CD14-positive monocyte (primary cell): Measurements from ENCODE around the gene BPIFB4. TPM values are rescaled to one million over a fixed set of nuclear protein-coding genes. Genes with fewer than 3 reads are reported as not detected.

Experiments
- DNase-seq, 3 donors: peaks; one replicate each; pipeline ENCODE4 v3.0.0-alpha.2; 2011 to 2022
- H2AFZ ChIP-seq: 2 replicates; pipeline ENCODE4 v1.6.0; 2012; ENCODE audit warnings: mild to moderate bottlenecking, low read depth, low read length, inconsistent platforms; ENCODE audit not compliant: insufficient read depth, poor library complexity, severe bottlenecking
- H3K27ac ChIP-seq, 2 donors: 1 replicate in 1 of 2; 2 replicates in 1 of 2; pipeline ENCODE4 v1.5.1; 2012 to 2013; ENCODE audit warnings: low read length in 2 of 2, control low read depth in 1 of 2, inconsistent platforms in 1 of 2, low read depth in 1 of 2, mild to moderate bottlenecking in 1 of 2
- H3K27me3 ChIP-seq, 2 donors: one replicate each; pipeline versions ENCODE4 v1.6.0 to v1.6.1; 2011 to 2013; ENCODE audit warnings: low read length in 2 of 2; ENCODE audit not compliant: control insufficient read depth in 2 of 2, insufficient read depth in 2 of 2
- H3K36me3 ChIP-seq, 2 donors: replicated peaks in 1 of 2; 1 replicate in 1 of 2; 2 replicates in 1 of 2; pipeline versions ENCODE4 v1.5.1 to v1.6.1; 2012 to 2013; ENCODE audit warnings: low read length in 2 of 2, control low read depth in 1 of 2, inconsistent platforms in 1 of 2, mild to moderate bottlenecking in 1 of 2; ENCODE audit not compliant: insufficient read depth in 2 of 2, control insufficient read depth in 1 of 2
- H3K4me1 ChIP-seq, 2 donors: 1 replicate in 1 of 2; 2 replicates in 1 of 2; pipeline versions ENCODE4 v1.5.1 to v1.6.1; 2012 to 2013; ENCODE audit warnings: low read length in 2 of 2, control low read depth in 1 of 2, inconsistent platforms in 1 of 2, mild to moderate bottlenecking in 1 of 2, moderate library complexity in 1 of 2; ENCODE audit not compliant: insufficient read depth in 2 of 2, control insufficient read depth in 1 of 2
- H3K4me2 ChIP-seq: replicated peaks from 2 replicates; pipeline ENCODE3; 2012; ENCODE audit warnings: low read length, moderate library complexity, mild to moderate bottlenecking; ENCODE audit not compliant: poor library complexity, severe bottlenecking; ENCODE audit errors: extremely low read depth
- H3K4me3 ChIP-seq, 3 experiments: fragments of 200-600 bp in 1 of 3; sonication (generic) in 1 of 3; replicated peaks in 1 of 3; 1 replicate in 2 of 3; 2 replicates in 1 of 3; pipeline ENCODE4 v1.5.1; 2011 to 2013; ENCODE audit warnings: low read length in 3 of 3, mild to moderate bottlenecking in 3 of 3, control low read depth in 2 of 3, low read depth in 2 of 3, inconsistent platforms in 1 of 3, moderate library complexity in 1 of 3
- H3K79me2 ChIP-seq: 2 replicates; pipeline ENCODE4 v1.6.0; 2012; ENCODE audit warnings: mild to moderate bottlenecking, control low read depth, inconsistent platforms, low read length, moderate library complexity; ENCODE audit not compliant: insufficient read depth
- H3K9ac ChIP-seq: 2 replicates; pipeline ENCODE4 v1.6.0; 2017; ENCODE audit warnings: low read length, mild to moderate bottlenecking; ENCODE audit not compliant: insufficient read depth, poor library complexity, severe bottlenecking
- H3K9me3 ChIP-seq, 2 donors: replicated peaks in 1 of 2; 1 replicate in 1 of 2; 2 replicates in 1 of 2; pipeline versions ENCODE4 v1.5.1 to v1.6.1; 2012 to 2013; ENCODE audit warnings: low read length in 2 of 2, control low read depth in 1 of 2; ENCODE audit not compliant: control insufficient read depth in 1 of 2, insufficient read depth in 1 of 2
- H4K20me1 ChIP-seq: 2 replicates; pipeline ENCODE4 v1.6.0; 2012; ENCODE audit warnings: mild to moderate bottlenecking, low read length, control low read depth, moderate library complexity; ENCODE audit not compliant: insufficient read depth
- H3K27ac Mint-ChIP-seq, 7 donors: one replicate each; pipeline ENCODE4 v1.8.0; 2020; ENCODE audit warnings: mild to moderate bottlenecking in 7 of 7, mixed read lengths in 7 of 7, moderate library complexity in 6 of 7, inconsistent platforms in 2 of 7
- H3K27me3 Mint-ChIP-seq, 3 donors: one replicate each; pipeline ENCODE4 v1.8.0; 2021 to 2022; ENCODE audit warnings: low read depth in 3 of 3, mild to moderate bottlenecking in 3 of 3, mixed read lengths in 3 of 3, moderate library complexity in 3 of 3, inconsistent platforms in 1 of 3
- H3K36me3 Mint-ChIP-seq, 2 donors: one replicate each; pipeline ENCODE4 v1.8.0; 2020; ENCODE audit warnings: mixed read lengths in 2 of 2, inconsistent platforms in 1 of 2, mild to moderate bottlenecking in 1 of 2
- H3K4me1 Mint-ChIP-seq: one replicate; pipeline ENCODE4 v1.8.0; 2020; ENCODE audit warnings: mild to moderate bottlenecking, mixed read lengths
- H3K4me3 Mint-ChIP-seq, 2 donors: one replicate each; pipeline ENCODE4 v1.8.0; 2020; ENCODE audit warnings: mild to moderate bottlenecking in 2 of 2, mixed read lengths in 2 of 2, moderate library complexity in 1 of 2
- H3K9me3 Mint-ChIP-seq, 7 donors: one replicate each; pipeline ENCODE4 v1.8.0; 2020 to 2022; ENCODE audit warnings: mixed read lengths in 7 of 7, mild to moderate bottlenecking in 6 of 7, moderate library complexity in 6 of 7, inconsistent platforms in 2 of 7
- CTCF ChIP-seq: fragments of 200-600 bp; IDR thresholded peaks from one replicate; pipeline ENCODE4 v1.8.0; 2022; ENCODE audit warnings: antibody characterized with exemption, mild to moderate bottlenecking
- WGBS: methylation state at CpG from one replicate; pipeline ENCODE4 v1.1.5; 2013; ENCODE audit warnings: missing lambda C conversion rate; ENCODE audit not compliant: insufficient coverage; 5-methylcytosine and 5-hydroxymethylcytosine counted together
- intact Hi-C, 2 donors: fragments of 100-400 bp; cut with micrococcal nuclease; formaldehyde crosslinking; loops; one replicate each; pipeline versions ENCODE4 v1.15.0 to v1.15.1; 2023
- polyA plus RNA-seq, 3 donors: library from polyadenylated mRNA; depleted of rRNA in 1 of 3; unstranded in 2 of 3; stranded (reverse) in 1 of 3; fragments of 300-500 nt in 2 of 3; fragments of >200 nt in 1 of 3; fragmentation: Illumina TruSeq in 2 of 3; gene quantifications; 1 replicate in 2 of 3; 2 replicates in 1 of 3; pipeline ENCODE4 v1.2.3, GENCODE V29; 2012 to 2021

The BPIFB4 gene
- polyA plus RNA-seq, 3 donors = not detected

- Histone ChIP-seq H3K9me3 (peaks cover 0 to 5% of the 10 kb centered on the region in 2 donors), H3K9ac (no peak overlapping the region), H3K79me2 (no peaks in the 10 kb centered on the region), H2AFZ (no peak overlapping the region), H3K27me3 (no peaks in the 10 kb centered on the region), H3K27ac (no peak overlapping the region), H3K4me3 (no peak overlapping the region), H4K20me1 (no peaks in the 10 kb centered on the region), H3K36me3 (no peaks in the 10 kb centered on the region), H3K4me2 (no peak overlapping the region), H3K4me1 (no peaks in the 10 kb centered on the region)
- no peak overlapping the region for H3K4me3 Mint-ChIP-seq
- no peak for TF ChIP-seq CTCF
- no peak for DNase-seq
- peaks cover 2 to 4% (median 4%) of the 10 kb centered on the region in 3 donors for H3K27me3 Mint-ChIP-seq
- WGBS = no CpG with 5 or more reads among the region's 3 CpGs
- no peaks in the 10 kb centered on the region for H3K36me3 Mint-ChIP-seq
- no peaks in the 10 kb centered on the region for H3K4me1 Mint-ChIP-seq
- intact Hi-C loops = no loop called here
- H3K27ac Mint-ChIP-seq = no peak overlapping the region
- peaks cover 0 to 5% (median 2%) of the 10 kb centered on the region in 7 donors for H3K9me3 Mint-ChIP-seq
Observed at GRCh38 chr20:33137195-33137594, 57.8 kb downstream of the BPIFB4 start.

GRCh38 chr20:33139467-33139866 is 60.0 kb downstream of the BPIFB4 start:
- no peaks in the 10 kb centered on the region for H3K36me3 Mint-ChIP-seq
- peaks cover 0 to 6% (median 4%) of the 10 kb centered on the region in 3 donors for H3K27me3 Mint-ChIP-seq
- Histone ChIP-seq H3K4me1 (no peaks in the 10 kb centered on the region), H3K36me3 (no peaks in the 10 kb centered on the region), H3K9me3 (peaks cover 0 to 5% of the 10 kb centered on the region in 2 donors), H2AFZ (no peak overlapping the region), H3K27me3 (no peaks in the 10 kb centered on the region), H3K4me3 (no peak overlapping the region), H3K4me2 (no peak overlapping the region), H3K79me2 (no peaks in the 10 kb centered on the region), H3K9ac (no peak overlapping the region), H3K27ac (no peak overlapping the region), H4K20me1 (no peaks in the 10 kb centered on the region)
- no peak overlapping the region for H3K27ac Mint-ChIP-seq
- no peak overlapping the region for H3K4me3 Mint-ChIP-seq
- no peak for TF ChIP-seq CTCF
- intact Hi-C loops = no loop called here
- H3K4me1 Mint-ChIP-seq = no peaks in the 10 kb centered on the region
- peaks cover 0 to 5% (median 2%) of the 10 kb centered on the region in 7 donors for H3K9me3 Mint-ChIP-seq
- DNase-seq = no peak
